Measurements from ENCODE around the gene PNPLA1.
A peak's percentile ranks its signal among the peaks of the same experiment; 100 is the strongest.

PNPLA1 gene

DNA sequence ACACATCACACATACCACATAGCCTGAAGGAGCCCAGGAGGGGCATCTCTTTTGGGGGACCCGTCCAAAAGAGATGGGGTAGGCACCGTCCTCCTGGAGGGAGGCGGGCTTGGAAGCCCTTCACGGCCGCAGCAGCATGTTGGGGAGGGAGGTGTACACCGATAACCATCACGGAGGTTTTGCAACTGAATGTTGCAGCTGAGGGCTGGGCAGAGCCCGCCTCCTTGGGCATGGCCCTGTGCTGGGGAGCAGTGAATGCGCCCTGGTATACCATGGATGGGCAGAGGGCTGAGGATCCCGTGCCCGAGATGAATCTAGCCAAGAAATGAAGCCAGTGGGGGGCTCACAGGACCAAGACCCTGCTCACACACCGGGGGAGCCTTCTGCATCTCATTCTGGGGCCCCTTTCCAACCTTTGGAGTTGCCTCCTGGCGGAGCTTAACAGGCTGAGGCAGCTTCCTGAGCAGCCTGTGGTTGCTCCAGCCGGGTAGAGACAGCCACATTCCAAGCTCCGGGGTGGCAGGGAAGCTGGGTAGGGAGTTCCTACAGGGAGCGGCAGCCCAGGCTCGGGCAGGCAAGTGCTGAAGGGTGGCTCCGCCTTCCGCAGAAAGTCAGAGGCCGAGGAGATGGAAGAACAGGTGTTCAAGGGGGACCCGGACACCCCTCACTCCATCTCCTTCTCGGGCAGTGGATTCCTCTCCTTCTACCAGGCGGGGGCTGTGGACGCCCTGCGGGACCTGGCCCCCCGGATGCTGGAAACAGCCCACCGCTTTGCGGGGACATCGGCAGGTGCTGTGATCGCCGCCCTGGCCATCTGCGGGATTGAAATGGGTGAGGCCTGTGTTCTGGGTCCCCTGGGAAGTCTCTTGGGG lies at the start of gene PNPLA1:
Gene PNPLA1 (plus strand): TSS at position 227 of the 872 bp plus-strand sequence. CDS start 400 bp downstream, at position 627.
- no peak for DNase-seq

GRCh38 chr6:36220226-36220625 lies 49.6 kb upstream of the PNPLA1 start:
- DNase-seq, result no peak

DNA sequence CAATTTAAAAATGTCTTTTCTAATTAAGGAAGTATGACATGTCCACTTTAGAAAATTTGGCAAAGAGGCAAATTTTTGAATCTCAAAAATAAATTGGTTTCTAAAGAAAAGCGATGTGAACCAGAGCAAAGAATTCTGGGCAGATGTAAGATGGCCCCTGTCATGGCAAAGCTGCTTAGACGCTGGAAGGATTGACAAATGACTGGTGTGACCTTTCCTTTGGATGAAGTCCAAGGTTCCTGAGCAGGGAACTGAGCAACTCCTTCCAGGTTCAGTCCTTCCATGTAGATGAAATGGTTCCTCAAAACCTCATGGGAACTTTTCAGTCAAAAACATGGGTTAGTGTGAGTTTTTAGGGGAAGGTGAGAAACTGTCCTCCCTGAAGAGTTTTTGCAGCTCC lies 48.2 kb upstream of the PNPLA1 start:
- DNase-seq, result no peak

DNA sequence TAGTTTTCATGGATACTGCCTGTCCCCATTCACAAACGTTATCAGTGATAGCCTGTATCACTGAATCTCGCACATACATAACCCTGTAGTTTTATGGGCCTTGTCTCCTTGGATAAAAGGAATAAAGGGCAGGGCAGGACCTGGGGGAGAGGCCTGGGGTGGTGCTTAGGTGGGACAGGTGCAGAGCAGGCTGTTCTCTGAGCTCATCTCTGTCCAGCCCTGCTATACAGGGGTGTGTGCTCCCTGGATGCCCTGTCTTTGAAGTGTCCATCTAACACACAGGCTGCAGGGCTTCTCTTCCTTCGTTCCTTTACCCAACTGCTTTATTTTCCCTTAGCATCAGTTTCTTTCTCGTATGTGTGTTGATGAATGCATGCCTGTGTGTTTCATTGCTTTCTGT lies 46.9 kb upstream of the PNPLA1 start:
- DNase-seq, result no peak

DNA sequence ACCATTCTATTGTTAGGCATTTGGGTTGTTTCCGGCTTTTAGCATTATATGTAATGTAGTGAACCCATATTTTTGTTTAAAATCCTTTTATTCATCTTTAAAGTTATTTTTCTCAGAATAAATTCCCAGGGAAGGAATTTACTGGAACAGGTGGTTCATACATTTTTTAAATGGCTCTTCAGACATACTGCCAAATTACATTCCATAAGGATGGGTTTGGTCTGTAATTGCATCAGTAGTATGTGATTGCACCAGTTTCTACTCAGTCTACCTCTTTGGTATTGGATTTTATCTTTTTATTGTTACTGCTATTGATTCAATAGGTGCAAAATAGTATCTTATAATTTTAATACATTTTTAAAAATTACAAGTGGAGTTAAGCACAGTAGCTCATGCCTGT lies 46.2 kb upstream of the PNPLA1 start:
- DNase-seq, result no peak

DNA sequence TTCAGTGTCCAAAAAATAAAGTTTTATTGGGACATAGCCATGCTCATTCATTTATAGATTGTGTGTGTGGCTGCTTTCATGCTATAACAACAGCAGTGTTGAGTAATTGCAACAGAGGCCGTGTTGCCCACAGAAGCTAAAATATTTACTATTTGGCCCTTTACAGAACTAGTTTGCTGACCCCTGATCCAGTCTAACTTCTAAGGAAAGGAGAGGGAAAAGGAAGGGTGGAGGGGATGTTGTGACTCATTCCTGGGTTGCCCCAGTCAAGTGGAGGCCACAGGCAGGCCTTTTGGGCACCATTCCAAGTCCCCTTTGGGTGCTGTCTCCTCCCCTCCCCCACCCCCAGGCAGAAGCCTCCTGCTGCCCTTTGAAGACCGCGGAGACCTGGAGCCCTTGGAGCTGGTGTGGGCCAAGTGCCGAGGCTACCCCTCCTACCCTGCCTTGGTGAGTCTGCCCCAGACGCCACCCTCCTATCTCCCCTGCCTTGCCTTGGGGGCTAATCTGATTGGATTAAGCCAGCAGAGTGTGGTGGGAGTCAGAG lies 44.9 kb upstream of the PNPLA1 start:
- DNase-seq, result peak; percentile 17

GRCh38 chr6:36226438-36227047 lies 43.3 kb upstream of the PNPLA1 start:
- DNase-seq, result no peak

DNA sequence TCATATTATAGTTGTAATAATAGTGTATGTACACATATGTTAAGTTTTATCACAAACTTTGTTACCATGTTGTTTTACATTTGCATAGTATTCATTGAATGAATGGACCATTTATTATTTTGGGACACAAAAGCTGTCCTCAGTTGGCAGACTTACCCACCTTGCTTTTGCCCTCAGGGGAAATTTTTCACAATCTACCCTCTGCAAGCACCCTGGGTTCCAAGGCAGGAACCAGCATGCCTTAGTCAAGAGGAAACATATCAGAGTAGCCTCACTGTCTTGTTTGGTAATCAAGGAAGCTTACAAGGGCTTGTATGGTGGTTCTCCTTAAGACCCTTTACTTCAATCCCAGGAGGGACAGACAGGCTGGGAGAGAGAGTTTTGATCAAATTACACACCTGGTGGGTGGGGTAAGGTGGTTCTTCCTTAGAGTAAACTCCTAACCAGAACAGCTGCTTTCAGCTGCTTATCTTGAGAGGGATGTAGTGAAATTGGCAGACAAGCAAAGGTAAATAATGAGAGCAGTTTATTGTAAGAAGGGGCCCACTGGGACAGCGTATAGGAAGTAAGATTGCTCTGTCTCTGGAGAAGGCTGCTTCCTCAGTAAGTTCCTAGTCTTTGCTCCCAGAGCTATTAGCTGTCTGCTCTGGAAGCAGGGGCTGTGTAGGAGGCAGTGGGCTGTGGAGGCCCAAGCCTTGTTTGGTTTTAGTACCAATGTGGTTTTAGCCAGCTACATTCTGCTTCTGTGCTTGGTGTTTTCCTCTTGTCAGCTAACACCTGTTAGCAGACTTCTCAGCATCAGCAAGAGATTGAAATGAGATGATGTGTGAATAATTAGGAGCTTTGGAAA lies 42.3 kb upstream of the PNPLA1 start:
- DNase-seq, result peak; percentile 16

DNA sequence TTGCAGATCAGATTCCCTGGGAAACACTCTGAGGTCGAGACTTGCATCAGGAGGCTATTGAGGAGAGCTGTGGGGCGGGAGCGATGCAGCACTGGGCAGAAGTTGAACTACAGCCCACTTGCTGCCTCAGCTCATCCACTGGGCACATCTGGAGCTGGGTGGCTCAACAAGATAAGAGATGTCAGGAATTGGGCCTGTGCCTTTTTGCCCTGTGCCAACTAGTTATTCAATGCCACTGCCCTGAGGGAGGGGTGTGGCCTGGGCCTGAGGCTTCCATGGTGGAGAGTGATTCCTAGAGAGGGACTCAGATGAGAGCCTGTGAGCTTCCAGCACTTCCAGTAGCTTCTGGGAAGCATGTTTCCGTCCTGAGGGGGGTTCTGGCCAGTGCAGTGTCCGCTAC lies 40.6 kb upstream of the PNPLA1 start:
- no peak for DNase-seq

DNA sequence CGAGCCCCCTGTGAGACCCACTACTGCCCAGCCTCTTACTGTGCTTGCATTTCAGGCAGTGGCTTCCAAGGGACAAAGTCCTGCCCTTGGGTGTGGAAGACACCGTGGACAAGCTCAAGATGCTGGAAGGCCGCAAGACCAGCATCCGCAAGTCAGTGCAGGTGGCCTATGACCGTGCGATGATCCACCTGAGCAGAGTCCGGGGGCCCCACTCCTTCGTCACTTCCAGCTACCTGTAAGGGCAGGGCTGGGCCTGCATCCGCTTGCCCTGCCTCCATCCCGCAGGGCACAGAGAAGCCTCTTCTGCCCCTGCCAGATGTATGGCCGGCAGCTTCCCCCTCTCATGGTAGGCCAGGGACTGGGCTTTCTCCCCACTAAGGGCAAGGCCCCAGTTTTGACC lies 39.5 kb upstream of the PNPLA1 start:
- DNase-seq, result no peak

- no peak for DNase-seq
Measured at GRCh38 chr6:36232172-36232571, 37.7 kb upstream of the PNPLA1 start.

GRCh38 chr6:36235309-36235708 lies 34.6 kb upstream of the PNPLA1 start:
- no peak for DNase-seq

DNA sequence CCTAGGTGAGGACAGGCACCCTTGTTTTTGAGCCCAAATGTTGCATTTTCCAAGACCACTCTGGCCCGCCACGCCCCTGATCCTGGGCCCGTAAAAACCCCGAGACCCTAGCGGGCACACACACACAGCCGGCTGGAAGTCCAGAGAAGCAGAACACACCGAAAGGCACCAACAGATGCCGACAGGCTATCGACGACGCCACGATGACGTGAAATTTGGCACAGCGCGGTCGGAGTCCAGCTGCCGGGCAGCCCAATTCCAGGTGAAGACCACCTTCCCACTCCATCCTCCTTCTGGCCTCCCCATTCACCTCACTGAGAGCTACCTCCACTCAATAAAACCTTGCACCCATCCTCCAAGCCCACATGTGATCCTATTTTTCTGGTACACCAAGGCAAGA lies 34.0 kb upstream of the PNPLA1 start:
- no peak for DNase-seq

DNA sequence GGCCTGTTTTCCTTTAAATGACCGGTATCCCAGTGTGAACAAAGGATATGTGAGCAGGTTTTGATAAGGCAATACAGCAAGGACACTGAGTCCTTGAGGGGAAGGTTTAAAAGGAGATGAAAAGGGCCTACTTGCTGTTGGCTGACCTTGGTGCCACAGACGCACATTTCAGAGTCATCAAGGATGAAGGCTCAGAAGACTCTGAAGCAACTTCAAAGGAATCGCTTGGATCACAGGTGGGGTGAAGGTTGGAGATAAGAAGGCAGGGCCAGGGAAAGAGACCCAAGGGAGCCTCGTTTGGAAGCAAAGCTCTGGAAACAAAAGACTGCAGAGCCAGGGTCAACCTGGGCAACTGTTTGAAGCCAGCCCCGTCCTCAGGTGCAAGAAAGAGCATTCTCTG lies 30.1 kb upstream of the PNPLA1 start:
- no peak for DNase-seq

DNA sequence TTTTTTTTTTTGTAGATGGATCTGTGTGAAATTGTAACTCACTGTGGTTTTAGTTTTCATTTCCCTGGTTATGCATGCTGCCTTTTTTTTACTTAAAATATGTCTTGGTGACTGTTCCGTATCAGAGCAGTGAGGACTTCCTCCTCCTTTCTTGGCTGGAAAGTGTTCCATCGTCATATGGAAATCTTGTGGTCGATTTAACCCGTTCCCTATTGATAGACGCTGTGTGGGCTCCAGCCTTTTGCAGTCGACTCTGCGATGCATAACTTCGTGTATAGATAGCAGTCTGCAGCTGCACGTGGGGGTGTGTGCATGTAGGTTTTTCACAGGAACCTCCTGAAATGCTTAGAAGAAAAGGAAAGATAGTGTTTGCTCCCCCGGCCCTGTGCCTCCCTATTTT lies 28.1 kb upstream of the PNPLA1 start:
- no peak for DNase-seq

DNA sequence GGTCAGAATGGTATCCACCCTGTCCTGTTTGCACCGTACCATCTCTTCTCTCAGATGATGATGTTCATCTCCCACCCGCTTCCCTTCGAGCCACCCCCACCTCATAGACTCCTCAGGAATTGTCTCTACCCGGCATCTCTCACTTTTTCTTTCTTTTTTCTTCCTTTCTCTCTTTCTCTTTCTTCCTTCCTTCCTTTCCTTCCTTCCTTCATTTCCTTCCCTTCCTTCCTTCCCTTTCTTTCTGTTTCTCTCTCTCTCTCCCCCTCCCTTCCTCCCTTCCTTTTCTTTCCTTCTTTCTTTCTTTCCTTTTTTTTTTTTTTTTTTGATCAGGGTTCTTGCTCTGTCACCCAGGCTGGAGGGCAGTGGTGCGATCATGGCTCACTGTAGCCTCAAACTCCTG lies 27.7 kb upstream of the PNPLA1 start:
- DNase-seq, result no peak

DNA sequence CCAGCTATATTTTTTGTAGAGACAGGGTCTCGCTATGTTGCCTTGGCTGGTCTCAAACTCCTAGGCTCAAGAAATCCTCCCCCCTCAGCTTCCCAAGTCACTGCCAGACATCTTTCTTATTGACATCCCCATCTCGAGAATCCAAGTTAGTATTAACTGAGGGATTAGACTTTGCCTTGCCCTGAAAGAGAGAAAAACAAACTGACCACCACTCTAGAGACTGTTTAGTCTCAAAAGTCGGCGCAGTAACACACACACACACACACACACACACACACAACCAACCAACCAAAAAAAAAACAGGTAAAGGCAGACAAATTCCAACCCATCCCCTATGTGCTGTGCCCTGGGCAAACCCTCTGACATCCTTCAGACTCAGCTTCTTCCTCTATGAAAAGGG lies 27.2 kb upstream of the PNPLA1 start:
- no peak for DNase-seq

GRCh38 chr6:36243562-36244212 lies 26.2 kb upstream of the PNPLA1 start:
- no peak for DNase-seq

DNA sequence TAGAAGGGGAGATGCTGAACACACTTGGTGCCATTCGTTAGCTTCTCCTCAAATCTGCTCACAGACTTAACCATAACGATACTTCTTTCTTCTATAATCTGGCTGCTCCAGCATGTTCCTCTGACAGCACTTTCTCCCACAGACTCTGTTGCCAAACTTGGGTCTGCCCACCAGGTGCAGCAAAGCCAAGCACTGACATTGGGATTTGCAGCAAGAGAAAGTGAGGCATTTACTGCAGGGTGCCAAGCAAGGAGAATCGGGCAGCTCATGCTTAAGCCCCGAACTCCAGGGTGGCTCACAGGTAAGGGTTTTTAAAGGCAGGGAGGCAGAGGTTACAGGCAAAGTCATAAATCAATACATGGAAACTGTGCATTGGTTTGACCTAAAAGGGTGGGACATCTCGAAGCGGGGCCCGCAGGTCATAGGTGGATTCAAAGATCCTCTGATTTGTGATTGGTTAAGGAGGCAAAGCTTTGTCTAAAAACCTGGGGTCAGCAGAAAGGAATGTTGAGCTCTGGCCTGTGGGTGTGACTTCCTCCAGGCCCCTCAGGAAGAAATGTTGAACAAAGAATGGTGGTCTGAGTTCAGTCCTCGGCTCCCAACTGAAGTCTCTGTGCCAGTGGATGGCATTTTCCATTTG lies 25.1 kb upstream of the PNPLA1 start:
- DNase-seq, result no peak

DNA sequence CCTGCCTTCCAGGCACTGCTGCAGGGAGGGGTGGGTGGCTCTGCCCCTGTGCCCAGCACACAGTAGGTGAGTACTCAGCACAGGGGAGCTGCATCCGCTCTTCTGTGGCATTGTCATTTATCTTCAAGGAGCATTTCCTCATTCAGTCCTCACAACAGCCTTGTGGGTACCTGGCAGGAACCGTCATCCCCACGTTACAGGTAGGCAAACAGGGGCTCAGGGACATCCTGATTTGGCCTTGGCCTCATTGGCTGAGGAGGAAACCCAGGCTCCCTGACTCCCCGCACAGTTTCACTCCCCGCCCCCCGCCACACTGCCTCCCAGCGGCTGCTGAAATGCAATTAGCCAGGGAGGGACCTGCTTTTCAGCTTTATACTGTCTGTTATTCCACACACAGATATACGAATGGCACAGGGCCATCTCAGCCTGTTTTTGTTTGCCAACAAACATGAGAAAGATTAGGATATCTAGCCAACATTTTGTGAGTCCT lies 24.2 kb upstream of the PNPLA1 start:
- no peak for DNase-seq

GRCh38 chr6:36246506-36247268 lies 23.2 kb upstream of the PNPLA1 start:
- no peak for DNase-seq
